H1 (cell line): ENCODE data around the gene MPPED2. TPM values are rescaled to one million over a fixed set of nuclear protein-coding genes. Genes with fewer than 3 reads are reported as not detected.

Source experiments
- RAD21 ChIP-seq, 2 experiments: IDR thresholded peaks in 1 of 2; conservative IDR thresholded peaks in 1 of 2; 2 replicates each; pipeline ENCODE4 v1.6.1; 2011; ENCODE audit warnings: low read depth in 2 of 2, low read length in 2 of 2, improper control_type of control experiment in 1 of 2, inconsistent platforms in 1 of 2, mild to moderate bottlenecking in 1 of 2, moderate library complexity in 1 of 2
- polyA plus RNA-seq, 7 experiments: library from polyadenylated mRNA; depleted of rRNA in 3 of 7; stranded (reverse) in 5 of 7; unstranded in 2 of 7; fragments of >200 nt in 5 of 7; fragments of 200-250 nt in 2 of 7; gene quantifications; 1 replicate in 5 of 7; 2 replicates in 1 of 7; 4 replicates in 1 of 7; pipeline versions ENCODE4 v1.2.1 to v1.2.3, GENCODE V29; 2011 to 2013; ENCODE audit warnings: missing spikeins in 2 of 7, mixed read lengths in 2 of 7
- total RNA-seq: library from RNA; stranded (reverse); fragmentation: NEBNext Ultra II Directional; extraction: Animal tissue kit (Norgen Biotek cat#: 25700); gene quantifications from 2 replicates; pipeline ENCODE4 v1.2.1, GENCODE V29; 2021

The MPPED2 gene
- total and polyA plus RNA-seq, 2 of the 8 experiments (the other 6 are each of a cell fraction or from before 2014, with no cell fraction given), result 1.3 to 3.5 TPM

DNA sequence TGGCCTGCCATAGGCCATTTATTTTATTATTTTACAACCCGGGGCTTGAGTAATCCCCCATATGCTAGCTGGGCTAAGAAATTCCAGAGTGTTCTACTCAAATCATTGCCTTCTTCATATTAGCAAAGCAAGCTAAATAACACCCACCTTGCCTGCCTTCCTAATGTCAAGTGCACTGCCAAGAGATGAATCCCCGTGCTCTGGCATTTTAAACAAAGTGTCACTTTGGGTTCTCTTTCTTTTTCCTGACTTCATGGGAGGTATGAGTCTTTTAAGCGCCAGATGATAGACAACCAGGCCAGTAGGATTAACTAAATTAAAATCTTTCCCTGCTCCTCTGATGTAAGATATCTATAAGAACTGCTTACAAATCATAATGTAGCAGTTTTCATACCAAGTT lies 4.5 kb downstream of the MPPED2 start (continued):
- TF ChIP-seq RAD21 (IDR thresholded peaks at IDR 0.05 in 1 of 2, conservative IDR thresholded peaks at IDR 0.05 in 1 of 2; ENCODE audit: low read depth in 2 of 2, low read length in 2 of 2), result no peak
